GM21423 (cell line): ENCODE results near the gene TEX30.

ENCODE experiments used
- ATAC-seq: cut with Tn5 transposase; IDR thresholded peaks from one replicate; pipeline ENCODE4 v1.9.1; 2021; ENCODE audit warnings: mild to moderate bottlenecking, moderate library complexity; ENCODE audit not compliant: unreplicated experiment

The TEX30 gene

GRCh38 chr13:102779436-102780159 is 6.0 kb upstream of the TEX30 start:
- ATAC-seq = peak; percentile 49

- no peak for ATAC-seq
These were observed 4.2 kb upstream of the TEX30 start for GRCh38 chr13:102777736-102778135.

GRCh38 chr13:102776271-102776670 is 2.7 kb upstream of the TEX30 start:
- ATAC-seq = no peak

GRCh38 chr13:102774591-102775520 is 1.3 kb upstream of the TEX30 start:
- no peak for ATAC-seq

GRCh38 chr13:102774214-102774568 is 605 bp upstream of the TEX30 start:
- ATAC-seq = no peak

GRCh38 chr13:102772042-102772425 is 1.6 kb downstream of the TEX30 start:
- no peak for ATAC-seq

- no peak for ATAC-seq
These were observed 2.1 kb downstream of the TEX30 start for GRCh38 chr13:102771298-102772041.

- ATAC-seq = no peak
These were observed 3.2 kb downstream of the TEX30 start for GRCh38 chr13:102770435-102770834.

GRCh38 chr13:102769679-102770078 is 3.9 kb downstream of the TEX30 start:
- ATAC-seq = no peak

- no peak for ATAC-seq
These were observed 4.7 kb downstream of the TEX30 start for GRCh38 chr13:102768909-102769308.

GRCh38 chr13:102763741-102764140 is 9.8 kb downstream of the TEX30 start:
- ATAC-seq = no peak

- ATAC-seq = no peak
These were observed 12.5 kb downstream of the TEX30 start for GRCh38 chr13:102761071-102761470.

GRCh38 chr13:102758842-102759241 is 14.7 kb downstream of the TEX30 start:
- ATAC-seq = no peak

- ATAC-seq = no peak
These were observed 16.6 kb downstream of the TEX30 start for GRCh38 chr13:102757006-102757405.

GRCh38 chr13:102751886-102752285 is 21.7 kb downstream of the TEX30 start:
- ATAC-seq = no peak

- no peak for ATAC-seq
These were observed 31.1 kb downstream of the TEX30 start for GRCh38 chr13:102742506-102742905.

GRCh38 chr13:102742101-102742500 is 31.5 kb downstream of the TEX30 start:
- no peak for ATAC-seq

GRCh38 chr13:102729560-102730270 is 43.9 kb downstream of the TEX30 start:
- ATAC-seq = no peak

- no peak for ATAC-seq
These were observed 47.2 kb downstream of the TEX30 start for GRCh38 chr13:102726430-102726829.

- ATAC-seq = no peak
These were observed 48.7 kb downstream of the TEX30 start for GRCh38 chr13:102724923-102725322.

GRCh38 chr13:102721800-102722231 is 51.8 kb downstream of the TEX30 start:
- no peak for ATAC-seq
